Skeletal muscle cell (primary cell): ENCODE measurements around the gene GIMAP8.

Source experiments
- DNase-seq: peaks from one replicate; pipeline ENCODE4 v3.0.0-alpha.2; 2010; ENCODE audit warnings: low read depth
- H3K4me3 ChIP-seq: 2 replicates; pipeline ENCODE4 v1.5.1; 2011; ENCODE audit warnings: low read depth, mild to moderate bottlenecking, control low read depth, low read length, moderate library complexity

GIMAP8 gene

DNA sequence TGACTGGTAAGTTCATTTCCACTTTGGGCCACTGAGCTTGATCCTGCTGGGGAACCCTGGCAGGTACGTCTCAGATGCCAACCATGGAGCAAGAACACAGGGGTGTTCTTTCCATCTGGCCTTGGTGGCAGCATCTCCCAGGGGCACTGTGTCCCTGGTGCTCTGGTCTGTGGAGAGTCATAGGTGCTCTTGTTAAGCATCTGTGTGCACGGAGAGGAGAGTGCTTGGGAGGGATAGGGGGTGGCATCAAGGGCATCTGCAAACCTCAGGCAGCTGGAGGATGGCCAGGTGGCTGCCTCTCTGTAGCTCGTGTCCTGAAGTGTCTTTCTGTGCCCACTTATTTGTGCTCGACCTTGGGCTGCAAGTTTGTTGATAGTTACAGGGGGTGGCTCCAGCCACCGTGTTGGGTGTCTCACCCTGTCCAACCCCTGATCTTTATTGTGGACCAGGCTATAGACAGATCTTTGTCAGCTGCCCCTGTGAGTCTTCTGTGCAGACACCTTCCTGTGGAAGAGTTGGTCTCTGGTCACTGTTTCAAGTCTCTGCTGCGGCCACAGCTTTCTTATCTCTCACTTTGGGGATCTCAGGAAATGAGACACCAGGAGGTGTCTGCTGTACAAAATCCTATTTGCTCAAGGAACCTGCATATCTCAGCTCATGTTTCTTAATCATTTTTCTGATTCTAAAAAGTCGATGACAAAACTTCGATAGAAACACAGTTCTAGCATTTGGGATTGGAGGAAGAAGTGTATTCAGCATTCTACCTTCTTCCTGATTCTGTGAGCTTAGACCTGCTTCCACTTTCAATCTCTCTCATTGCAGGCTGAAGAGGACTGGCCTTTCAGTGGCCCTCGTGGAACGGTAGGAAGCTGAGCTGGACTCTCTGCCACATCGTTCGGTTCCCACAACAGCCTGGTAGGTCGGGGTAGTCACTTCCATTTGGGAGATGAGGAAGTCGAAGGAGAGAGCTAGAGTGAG is 17.2 kb upstream of the GIMAP8 start:
- no peak for DNase-seq
- H3K4me3 ChIP-seq: no peak overlapping the region

DNA sequence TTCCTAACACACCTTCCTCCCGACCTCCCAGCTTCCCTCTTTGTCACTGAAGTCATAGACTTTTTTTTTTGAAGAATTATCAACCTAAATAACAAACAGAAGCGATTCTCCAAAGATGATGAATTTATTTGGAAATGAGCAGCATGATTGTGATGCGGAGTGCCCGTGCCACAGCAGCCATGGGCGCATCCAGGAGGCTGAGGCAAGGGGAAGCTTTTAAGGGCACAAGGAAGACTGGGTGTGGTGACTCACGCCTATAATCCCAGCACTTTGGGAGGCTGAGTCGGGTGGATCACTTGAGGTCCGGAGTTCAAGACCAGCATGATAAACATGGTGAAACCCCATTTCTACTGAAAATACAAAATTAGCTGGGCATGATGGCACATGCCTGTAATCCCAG is 16.2 kb upstream of the GIMAP8 start:
- no peak overlapping the region for H3K4me3 ChIP-seq
- no peak for DNase-seq

DNA sequence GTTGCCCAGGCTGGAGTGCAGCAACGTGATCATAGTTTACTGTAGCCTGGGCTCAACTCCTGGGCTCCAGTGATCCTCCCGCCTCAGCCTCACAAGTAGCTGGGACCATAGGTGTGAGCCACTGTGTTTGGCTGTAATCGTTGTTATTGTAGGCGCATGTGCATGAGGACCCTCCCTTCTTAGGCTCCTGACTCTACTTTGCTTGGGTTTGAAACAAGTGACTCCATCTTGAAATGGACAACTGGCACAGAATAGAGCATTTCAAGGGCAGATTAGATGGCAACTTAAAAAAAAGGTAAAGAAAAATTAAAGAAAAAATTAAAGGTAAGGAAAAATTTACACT is 15.4 kb upstream of the GIMAP8 start:
- DNase-seq: no peak

DNA sequence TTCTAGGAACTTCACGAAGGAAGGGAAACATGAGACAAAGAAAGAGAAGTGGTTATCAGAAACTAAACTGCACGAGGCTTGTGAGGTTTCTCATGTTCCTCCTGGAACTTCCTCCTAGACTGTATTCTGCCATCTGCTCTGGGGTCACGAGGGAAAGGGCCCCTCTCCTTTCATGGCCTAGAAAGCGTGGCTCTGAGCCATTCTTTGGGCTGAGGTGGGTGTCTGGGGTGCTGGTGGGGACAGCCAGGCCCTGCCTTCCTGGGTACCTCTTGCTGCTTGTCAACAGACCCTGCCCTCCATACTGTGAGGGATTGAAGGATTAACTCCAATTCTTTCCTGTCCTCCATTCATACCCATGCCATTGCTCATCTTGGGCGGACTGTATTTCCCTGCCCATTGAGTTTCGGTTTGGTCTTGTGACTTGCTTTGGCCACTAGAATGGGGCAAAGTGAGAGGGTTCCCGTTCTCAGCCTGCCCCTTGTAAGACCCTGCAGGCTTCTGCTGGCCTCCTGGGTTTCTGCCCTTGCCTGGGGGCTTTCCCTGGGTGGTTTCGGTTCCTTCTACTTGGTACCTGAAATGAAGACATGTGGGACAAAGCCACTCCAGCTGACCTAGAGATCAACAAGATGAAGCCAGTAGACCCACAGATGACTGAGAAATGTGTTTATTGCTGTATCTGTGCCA is 14.9 kb upstream of the GIMAP8 start:
- no peak for DNase-seq
- H3K4me3 ChIP-seq: no peak overlapping the region

More for the DNA sequence above, 15.4 kb upstream of the GIMAP8 start:
- no peak overlapping the region for H3K4me3 ChIP-seq

DNA sequence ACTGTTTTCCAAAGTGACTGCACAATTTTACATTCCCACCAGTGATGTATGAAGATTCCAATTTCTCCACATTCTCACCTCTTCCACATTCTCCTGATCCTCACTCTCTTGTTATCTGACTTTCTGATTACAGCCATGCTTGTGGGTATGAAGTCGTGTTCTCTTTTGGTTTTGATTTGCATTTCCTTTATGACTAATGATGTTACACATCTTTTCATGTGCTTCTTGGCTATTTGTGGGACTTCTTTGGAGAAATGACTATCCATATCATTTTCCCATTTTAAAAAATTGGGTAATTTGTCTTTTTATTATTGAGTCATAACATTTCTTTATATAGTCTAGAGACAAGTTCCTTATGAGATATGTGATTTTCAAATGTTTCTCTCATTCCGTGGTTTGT is 10.5 kb upstream of the GIMAP8 start:
- DNase-seq: no peak
- no peak overlapping the region for H3K4me3 ChIP-seq

DNA sequence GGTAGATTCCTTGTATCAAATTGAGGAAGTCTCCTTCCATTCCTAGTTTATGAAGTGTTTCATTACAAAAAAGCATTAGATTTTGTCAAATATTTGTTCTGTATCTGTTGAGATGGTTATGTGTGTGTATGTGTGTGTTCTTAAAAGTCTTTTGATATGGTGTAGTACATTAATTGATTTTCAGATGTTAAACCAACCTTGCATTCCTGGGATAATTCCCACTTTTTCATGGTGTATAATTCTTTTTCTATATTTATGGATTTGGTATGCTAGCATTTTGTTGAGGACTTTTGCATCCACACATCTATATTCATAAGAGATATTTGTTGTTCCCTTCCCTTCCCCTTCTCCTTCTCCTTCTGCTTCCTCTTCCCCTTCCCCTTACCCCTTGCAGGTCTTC is 8.9 kb upstream of the GIMAP8 start:
- DNase-seq: no peak

DNA sequence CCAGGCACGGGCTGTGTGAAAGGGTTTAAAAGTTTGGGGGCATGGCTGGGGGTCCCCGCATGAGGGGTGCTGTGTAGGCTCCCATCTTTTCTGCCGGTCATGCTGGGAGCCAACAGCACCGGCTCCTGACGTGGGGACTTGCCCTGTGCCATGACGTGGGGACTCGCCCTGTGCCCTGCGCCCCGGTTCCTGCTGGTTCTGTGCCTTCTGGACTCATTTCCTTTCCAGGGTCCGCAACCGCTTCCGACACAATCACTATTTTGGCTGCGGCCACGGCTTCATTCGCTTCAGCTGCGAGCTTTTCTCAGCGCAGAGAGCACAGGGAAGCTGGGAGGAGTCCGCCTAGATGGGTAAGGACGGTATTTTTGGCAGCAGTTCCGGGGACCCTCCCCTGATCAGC is 7.6 kb upstream of the GIMAP8 start:
- no peak overlapping the region for H3K4me3 ChIP-seq
- no peak for DNase-seq

More for the DNA sequence above, 8.9 kb upstream of the GIMAP8 start:
- no peak overlapping the region for H3K4me3 ChIP-seq

DNA sequence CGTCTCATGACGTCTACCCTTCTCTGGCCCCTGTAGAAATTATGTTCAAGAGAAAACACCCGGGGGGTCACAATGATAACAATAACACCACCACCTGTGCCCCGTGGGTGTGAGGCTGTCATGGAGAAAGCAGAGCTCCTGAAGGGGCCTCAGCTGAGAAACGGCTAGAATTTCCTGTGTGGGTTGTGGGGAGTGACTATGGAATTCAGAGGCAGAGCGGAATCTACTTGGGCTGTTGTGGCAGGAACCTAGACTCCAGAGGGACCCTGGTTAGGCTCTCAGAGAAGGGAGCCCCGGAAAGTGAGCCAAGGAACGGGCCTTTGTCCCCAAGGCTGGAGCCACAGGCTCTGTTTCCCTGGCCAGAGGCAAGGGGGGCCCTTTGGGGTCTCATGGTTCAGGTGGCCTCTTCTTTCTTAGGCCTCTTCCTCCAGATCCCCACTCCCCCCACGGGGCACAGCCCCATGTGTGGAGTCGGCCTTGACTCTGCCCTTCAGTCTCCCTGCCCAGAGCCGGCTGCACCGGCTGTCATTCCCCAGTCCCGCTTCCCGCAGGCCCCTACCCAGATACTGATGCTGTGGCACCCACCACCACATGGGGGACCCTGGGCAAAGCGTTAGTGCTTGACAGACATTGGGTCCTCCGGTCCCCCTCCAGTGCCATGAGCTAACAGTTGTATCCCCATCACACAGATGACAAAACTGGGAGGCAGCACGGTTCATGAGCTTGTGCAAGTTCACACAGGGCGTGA is 6.5 kb upstream of the GIMAP8 start:
- DNase-seq: no peak
- H3K4me3 ChIP-seq: no peak overlapping the region

DNA sequence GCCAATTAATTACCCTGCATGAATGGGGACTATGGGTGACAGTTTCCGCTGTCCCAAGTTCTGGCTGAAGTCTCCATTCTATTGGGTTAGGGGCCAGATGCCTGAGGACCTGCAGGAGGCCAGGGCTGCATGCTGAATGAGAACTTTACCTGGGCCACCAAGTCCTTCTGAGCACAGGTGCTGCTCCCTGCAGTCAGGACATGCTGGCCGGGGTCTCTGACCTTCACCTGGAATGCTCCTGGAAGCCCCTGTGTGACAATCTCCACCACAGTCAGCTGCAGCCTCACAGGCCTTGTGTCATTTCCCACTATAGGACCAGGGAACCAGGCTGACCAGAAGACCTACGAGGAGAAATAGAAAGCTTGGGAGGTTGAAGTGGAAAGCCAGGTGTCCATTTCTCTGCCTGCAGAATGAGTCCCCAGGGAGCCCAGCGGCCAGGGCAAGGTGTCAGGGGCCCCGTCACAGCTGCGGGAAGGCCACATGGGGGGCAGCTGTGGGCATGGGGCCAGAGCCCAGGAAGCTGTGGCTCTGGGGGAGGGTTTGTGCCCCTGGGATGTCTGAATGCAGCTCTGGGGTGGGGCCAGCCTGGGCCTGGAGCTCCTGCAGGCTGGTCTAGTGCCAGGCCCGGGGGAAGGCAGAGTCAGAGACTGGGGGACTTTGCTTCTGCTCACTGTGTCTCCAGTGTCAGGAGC is 5.6 kb upstream of the GIMAP8 start:
- no peak for DNase-seq

DNA sequence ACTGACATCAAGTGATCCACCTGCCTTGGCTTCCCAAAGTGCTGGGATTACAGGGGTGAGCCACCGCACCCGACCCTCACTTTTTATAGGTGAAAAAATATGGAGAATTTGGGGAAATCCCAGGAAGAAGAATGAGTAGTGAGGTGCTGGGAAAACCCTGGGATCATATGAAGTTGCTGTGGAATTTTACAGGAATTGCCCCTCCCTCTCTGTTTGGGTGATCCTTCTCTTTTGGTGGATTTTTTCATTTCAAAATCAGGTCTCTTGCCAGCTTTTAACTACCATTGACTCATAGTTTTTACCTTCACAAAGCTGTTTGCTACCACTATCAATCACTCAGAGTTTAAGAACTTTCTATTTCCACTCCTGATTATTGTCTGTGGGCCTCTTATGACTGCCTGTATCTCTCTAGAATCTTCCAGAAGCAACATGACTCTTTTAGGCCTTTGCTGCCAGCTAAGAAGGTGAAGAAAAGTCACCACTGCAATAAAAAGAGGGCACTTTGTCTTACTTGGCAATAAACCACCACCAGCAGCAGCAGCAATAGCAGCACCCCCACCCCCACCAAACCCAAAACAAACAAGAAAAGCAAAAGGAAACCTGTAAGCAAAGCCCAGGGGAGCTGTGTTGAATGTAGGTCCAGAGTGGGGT is 4.0 kb upstream of the GIMAP8 start:
- H3K4me3 ChIP-seq: no peak overlapping the region
- DNase-seq: no peak

More for the DNA sequence above, 5.6 kb upstream of the GIMAP8 start:
- H3K4me3 ChIP-seq: no peak overlapping the region

DNA sequence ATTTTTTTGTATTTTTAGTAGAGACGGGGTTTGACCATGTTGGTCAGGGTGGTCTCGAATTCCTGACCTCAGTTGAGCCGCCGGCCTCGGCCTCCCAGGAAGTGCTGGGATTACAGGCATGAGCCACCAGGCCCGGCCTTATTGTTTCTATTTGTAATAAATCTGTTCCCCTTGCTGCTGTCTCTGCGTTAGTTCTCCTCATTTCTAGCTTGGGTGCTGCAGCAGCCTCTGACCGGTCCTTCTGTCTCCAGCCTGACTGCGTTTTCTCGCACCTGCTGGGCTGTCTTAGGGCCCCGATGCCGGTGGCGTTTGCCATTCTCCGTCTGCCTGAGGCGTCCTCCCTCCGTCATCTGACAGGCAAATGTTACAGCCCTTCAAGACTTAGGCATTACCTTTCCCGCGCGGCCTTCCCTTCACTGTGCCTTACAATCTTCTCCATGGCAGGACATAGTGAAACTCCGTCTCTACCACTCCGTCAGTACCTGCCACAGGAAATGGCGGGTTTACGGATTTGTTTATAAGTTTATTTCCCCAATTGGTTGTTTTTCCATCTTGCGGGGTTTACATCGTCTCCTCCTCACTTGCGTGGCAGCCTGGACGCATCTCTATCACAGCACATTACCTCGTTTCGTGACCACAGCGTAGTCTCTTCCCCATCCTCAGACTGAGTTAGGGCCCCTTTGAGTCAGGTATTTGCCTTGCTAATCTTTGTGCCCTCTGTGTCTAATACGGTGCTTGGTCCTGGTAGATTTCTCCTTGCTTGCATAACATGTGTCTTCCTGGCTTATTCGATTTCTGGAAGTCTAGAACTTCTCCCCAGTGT is 2.3 kb upstream of the GIMAP8 start:
- DNase-seq: no peak
- no peak overlapping the region for H3K4me3 ChIP-seq

DNA sequence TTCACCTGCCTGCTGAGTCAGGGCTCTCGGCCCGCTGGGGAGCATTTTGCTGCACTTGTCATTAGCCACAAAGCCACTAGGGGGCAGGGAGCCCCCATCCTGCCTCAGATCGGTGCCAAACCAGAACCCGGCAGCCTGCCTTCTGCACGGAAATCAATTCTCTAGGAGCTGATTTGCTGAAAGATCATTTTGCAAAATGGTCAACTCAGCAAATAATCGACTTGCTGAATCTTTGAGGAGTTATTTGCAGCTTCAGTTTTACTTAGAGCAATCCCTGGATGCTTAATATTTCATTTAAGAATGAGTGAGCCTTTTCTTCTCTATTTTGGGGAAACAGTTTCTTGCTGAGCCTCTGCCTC is 1.7 kb upstream of the GIMAP8 start:
- H3K4me3 ChIP-seq: no peak overlapping the region
- peak; percentile 12 for DNase-seq

DNA sequence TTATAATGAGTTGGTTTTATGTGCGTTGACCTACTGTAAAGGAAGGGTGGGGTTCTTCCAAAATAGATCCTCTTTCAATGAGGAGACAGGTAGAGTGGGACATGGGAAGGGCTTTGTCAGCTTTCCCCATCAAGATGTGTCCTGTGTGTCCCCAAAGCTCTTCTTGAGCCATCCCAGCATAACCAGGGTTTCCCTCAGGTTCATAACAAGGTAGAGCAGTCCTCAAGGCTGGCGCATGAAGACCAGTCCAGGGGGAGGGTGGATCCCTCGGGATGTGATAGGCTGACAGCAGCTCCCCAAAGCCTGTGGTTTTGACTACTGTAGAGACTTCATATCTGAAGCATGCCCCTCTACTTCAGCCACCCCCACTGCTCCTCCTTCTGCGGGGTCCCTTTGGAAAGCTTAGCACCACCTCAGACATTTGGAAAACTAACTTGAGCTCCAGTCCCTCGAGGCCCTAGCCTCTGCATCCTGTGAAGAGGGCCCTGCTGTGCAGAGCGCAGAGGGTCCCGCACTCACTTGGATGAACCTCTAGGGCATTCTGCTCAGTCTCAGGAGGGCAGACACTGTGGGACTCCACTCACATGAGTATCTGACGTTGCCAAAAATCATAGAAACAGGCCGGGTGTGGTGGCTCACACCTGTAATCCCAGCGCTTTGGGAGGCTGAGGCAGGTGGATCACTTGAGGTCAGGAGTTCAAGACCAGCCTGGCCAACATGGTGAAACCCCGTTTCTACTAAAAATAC is 1.1 kb upstream of the GIMAP8 start:
- H3K4me3 ChIP-seq: no peak overlapping the region
- no peak for DNase-seq

DNA sequence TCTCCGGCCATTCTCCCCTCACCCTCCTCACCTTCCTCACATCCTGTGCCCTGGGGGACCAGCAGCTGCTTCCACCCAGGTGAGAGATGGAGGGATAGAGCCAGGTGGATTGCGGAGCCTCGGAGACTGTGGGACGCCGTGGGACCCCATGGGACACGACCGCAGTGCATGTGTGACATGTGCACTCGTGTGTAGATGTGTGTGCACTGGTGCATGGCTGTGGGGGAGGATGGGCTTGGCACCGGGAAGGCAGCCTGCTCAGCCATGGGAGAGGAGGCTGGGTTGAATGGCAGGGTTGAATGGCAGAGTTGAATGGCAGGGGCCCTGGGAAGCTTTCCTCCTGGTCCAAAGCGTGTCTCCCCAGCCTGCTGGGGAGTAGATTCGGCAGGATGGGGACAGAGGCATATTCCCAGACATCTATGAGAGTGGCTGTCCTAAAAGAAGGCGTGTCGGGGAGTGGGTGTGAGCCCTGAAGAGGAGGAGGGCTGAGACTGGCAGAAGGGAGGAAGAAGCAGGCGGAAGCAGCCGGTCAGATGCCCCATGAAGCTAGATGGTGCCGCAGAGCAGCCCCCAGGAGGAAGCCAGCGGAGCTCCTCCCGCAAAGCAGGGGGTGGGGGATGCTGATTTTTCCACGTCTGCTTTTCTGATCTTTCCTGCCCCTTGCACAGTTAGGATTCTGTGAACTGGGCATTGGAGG is 815 bp downstream of the GIMAP8 start:
- no peak for DNase-seq
- H3K4me3 ChIP-seq: no peak overlapping the region

DNA sequence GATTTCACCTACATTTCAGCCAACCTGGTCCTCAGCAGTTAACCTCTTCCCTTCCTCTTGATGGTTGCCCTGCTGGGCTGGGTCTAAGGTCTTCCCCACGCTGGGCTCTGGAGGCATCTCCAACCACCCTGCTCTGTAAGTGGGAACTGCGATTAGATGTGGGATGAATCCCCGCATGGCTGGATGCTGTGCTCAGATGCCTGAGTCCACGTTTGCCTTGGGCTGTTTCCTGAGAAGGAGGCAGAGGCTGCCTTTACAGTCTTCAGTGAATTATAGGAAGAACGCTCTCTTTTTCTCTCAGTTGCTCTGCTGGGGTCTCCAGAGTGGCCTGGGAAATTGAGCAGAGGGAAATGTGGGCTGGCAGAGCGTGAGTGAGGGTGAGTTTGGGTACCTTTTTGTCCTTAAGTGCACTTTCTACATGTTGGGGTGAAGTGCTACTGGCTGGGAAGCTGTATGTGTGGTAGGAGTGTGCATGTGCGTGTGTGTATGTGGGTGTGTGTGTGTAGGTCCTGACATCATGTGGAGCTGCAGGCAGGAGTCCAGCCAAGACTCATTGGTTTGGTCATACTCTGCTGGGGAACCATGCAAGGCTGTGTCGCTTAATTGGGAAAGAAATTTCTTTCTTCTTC is 1.5 kb downstream of the GIMAP8 start:
- no peak for DNase-seq
- no peak overlapping the region for H3K4me3 ChIP-seq

DNA sequence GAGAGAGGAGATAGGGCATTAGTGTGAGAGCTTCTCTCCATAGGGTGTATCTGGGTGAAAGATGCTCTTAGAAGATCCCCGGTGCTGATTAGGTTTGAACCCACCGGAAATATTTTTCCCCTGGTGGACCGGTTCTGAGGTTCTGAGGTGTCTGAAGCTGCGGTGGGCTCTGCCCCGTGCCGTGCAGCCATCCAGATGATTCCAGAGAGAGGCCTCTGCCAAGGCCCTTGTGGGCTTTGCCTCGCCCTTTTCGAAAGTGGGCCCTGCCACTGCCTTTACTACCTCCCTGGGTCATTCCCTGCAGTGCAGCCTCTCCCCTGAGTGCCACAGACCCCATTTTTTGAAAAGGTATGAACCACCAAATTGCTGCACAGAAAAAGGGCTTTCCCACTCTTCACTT is 2.8 kb downstream of the GIMAP8 start:
- no peak for DNase-seq
- no peak overlapping the region for H3K4me3 ChIP-seq

DNA sequence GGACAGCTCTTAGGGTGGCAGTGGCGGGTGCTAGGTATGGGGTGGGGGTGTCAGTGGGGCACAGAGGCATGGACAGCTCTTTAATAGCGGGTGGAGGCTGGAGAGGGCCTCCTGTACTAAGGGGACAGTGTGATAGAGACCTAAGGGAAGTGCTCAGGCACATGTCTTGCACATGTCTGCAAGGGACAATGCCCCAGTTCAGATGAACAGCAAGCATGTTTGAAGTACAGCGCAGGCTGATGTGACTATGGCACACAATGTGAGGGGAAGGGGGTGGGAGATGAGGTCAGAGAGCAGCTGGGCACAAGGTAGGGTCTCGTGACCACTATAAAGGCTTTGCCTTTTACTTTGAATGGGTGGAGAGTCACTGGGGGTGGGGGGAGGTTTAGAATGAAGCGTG is 3.5 kb downstream of the GIMAP8 start:
- no peak overlapping the region for H3K4me3 ChIP-seq
- no peak for DNase-seq
